ENCODE data around the gene SLC39A8. TPM values are rescaled to one million over a fixed set of nuclear protein-coding genes. Genes with fewer than 3 reads are reported as not detected.
"Not testable (repeated sequence)": the region's sequence is repeated elsewhere in the genome, so short reads cannot be mapped to it uniquely, and the experiment has no call there.

SLC39A8 gene
- total RNA-seq, 2 donors from 2014 or later = 56.4 to 86.3 TPM

- H3K9me3 Mint-ChIP-seq = no peaks in the 10 kb centered on the region
- no peak overlapping the region for H3K4me3 Mint-ChIP-seq
- H3K4me1 Mint-ChIP-seq = no peaks in the 10 kb centered on the region
- H3K36me3 Mint-ChIP-seq (ENCODE audit: low read depth) = peaks cover 84% of the 10 kb centered on the region
- no peaks in the 10 kb centered on the region for H3K27me3 Mint-ChIP-seq
- H3K27ac Mint-ChIP-seq = peak overlapping the region; percentile 39
- no peak for ATAC-seq (replicated peaks)
Observed at GRCh38 chr4:102301167-102301566, 44.1 kb downstream of the SLC39A8 start.

DNA sequence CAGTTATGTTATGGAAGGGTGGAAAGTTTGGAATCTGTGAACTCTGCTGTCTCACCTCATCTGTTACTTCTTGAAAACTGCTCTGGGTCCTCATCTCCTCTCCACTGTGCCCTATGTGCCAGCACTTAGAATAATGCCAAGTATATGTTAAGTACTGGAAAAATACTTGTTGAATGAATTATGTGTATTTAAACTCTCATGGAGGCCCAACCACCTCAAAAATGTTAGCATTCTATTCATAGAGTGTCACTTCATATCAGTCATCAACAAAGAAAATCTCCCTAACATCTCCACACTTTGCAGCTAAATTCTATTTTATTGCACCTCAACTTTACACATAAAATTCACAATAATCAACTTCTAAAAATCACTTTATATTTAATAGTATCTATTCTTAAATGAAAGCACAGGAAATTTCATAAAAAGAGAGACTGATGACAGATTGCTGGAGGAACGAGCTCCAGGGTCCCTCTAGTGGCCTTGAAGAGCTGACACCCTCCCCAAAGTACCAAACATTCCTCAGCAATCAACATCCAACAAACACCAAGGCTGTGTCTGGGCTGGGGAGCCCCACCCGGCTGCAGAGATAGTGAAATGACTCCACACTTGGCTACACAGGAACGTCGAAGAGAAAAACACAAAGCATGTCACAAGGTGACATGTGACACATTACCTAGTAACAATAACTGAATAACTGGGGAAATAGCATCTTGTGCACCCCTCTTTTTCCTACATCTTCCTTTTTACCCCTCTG lies 45.8 kb downstream of the SLC39A8 start:
- Mint-ChIP-seq H3K36me3 (ENCODE audit: low read depth) (peaks cover 79% of the 10 kb centered on the region), H3K27ac (no peak overlapping the region), H3K27me3 (no peaks in the 10 kb centered on the region), H3K9me3 (no peaks in the 10 kb centered on the region), H3K4me1 (no peaks in the 10 kb centered on the region), H3K4me3 (no peak overlapping the region)
- ATAC-seq (replicated peaks) = peak; percentile 61

- H3K27me3 Mint-ChIP-seq = no peaks in the 10 kb centered on the region
- no peak for ATAC-seq (replicated peaks)
- no peaks in the 10 kb centered on the region for H3K4me1 Mint-ChIP-seq
- H3K9me3 Mint-ChIP-seq = no peaks in the 10 kb centered on the region
- H3K36me3 Mint-ChIP-seq (ENCODE audit: low read depth) = peaks cover 79% of the 10 kb centered on the region
- H3K4me3 Mint-ChIP-seq = no peak overlapping the region
- no peak overlapping the region for H3K27ac Mint-ChIP-seq
Observed at GRCh38 chr4:102298716-102299115, 46.6 kb downstream of the SLC39A8 start.

- H3K9me3 Mint-ChIP-seq = no peaks in the 10 kb centered on the region
- peaks cover 4% of the 10 kb centered on the region for H3K4me1 Mint-ChIP-seq
- no peak overlapping the region for H3K27ac Mint-ChIP-seq
- no peak for ATAC-seq (replicated peaks)
- H3K4me3 Mint-ChIP-seq = no peak overlapping the region
- peaks cover 81% of the 10 kb centered on the region for H3K36me3 Mint-ChIP-seq (ENCODE audit: low read depth)
- no peaks in the 10 kb centered on the region for H3K27me3 Mint-ChIP-seq
Observed at GRCh38 chr4:102295153-102295862, 50.0 kb downstream of the SLC39A8 start.

- ATAC-seq (replicated peaks) = no peak
- no peak overlapping the region for H3K4me3 Mint-ChIP-seq
- H3K27me3 Mint-ChIP-seq = no peaks in the 10 kb centered on the region
- H3K4me1 Mint-ChIP-seq = peaks cover 4% of the 10 kb centered on the region
- no peak overlapping the region for H3K27ac Mint-ChIP-seq
- peaks cover 50% of the 10 kb centered on the region for H3K36me3 Mint-ChIP-seq (ENCODE audit: low read depth)
- no peaks in the 10 kb centered on the region for H3K9me3 Mint-ChIP-seq
Observed at GRCh38 chr4:102288497-102288896, 56.8 kb downstream of the SLC39A8 start.

- H3K9me3 Mint-ChIP-seq = no peaks in the 10 kb centered on the region
- no peak overlapping the region for H3K4me3 Mint-ChIP-seq
- H3K27ac Mint-ChIP-seq = no peak overlapping the region
- no peaks in the 10 kb centered on the region for H3K27me3 Mint-ChIP-seq
- peaks cover 38% of the 10 kb centered on the region for H3K36me3 Mint-ChIP-seq (ENCODE audit: low read depth)
- H3K4me1 Mint-ChIP-seq = peaks cover 6% of the 10 kb centered on the region
- no peak for ATAC-seq (replicated peaks)
Observed at GRCh38 chr4:102285831-102286230, 59.5 kb downstream of the SLC39A8 start.

DNA sequence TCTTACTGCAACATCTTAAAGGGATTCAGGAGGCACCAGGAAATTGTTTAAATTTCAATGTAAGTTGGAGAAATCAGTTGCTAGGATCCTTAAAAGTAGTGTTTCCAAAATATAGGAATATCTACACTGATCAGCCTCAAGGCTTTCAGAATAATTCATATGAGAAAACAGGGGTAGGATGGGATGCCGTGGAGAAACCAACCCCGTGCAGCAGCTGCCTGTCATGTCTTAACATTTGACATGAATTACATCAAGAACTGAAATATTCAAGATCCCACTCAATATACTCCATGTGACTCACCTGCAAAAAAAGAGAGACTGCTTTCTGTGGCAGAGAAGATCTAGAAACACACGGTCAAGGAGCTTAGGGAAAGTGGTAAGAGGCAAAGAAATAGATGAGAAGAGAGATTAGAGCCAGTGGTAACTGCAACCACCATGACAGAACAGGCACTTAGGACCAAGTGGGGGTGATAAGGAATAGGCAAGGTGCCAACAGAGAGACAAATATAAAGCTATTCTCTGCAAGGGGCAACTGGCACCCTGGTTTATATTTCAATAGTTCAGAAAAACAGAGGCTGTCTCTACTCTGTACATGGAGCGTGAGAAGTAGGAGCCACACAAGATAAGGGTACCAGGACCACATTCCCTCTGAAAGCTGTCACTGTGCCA lies 64.0 kb downstream of the SLC39A8 start:
- Mint-ChIP-seq H3K27ac (no peak overlapping the region), H3K4me3 (no peak overlapping the region), H3K4me1 (peaks cover 5% of the 10 kb centered on the region), H3K36me3 (ENCODE audit: low read depth) (peaks cover 33% of the 10 kb centered on the region), H3K27me3 (no peaks in the 10 kb centered on the region), H3K9me3 (no peaks in the 10 kb centered on the region)
- no peak for ATAC-seq (replicated peaks)

DNA sequence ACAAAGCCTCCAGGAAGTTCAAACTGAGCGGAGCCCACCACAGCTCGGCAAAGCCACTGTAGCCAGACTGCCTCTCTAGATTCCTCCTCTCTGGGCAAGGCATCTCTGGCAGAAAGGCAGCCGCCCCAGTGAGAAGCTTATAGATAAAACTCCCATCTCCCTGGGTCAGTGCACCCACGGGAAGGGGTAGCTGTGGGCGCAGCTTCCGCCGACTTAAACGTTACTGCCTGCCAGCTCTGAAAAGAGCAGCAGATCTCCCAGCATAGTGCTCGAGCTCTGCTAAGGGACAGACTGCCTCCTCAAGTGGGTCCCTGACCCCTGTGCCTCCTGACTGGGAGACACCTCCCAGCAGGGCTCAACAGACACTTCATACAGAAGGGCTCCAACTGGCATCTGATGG lies 72.0 kb downstream of the SLC39A8 start:
- H3K4me1 Mint-ChIP-seq; H3K9me3 Mint-ChIP-seq; H3K4me3 Mint-ChIP-seq; ATAC-seq (replicated peaks); H3K27ac Mint-ChIP-seq; H3K27me3 Mint-ChIP-seq: not testable (repeated sequence)
- peaks cover 32% of the 10 kb centered on the region for H3K36me3 Mint-ChIP-seq (ENCODE audit: low read depth)

DNA sequence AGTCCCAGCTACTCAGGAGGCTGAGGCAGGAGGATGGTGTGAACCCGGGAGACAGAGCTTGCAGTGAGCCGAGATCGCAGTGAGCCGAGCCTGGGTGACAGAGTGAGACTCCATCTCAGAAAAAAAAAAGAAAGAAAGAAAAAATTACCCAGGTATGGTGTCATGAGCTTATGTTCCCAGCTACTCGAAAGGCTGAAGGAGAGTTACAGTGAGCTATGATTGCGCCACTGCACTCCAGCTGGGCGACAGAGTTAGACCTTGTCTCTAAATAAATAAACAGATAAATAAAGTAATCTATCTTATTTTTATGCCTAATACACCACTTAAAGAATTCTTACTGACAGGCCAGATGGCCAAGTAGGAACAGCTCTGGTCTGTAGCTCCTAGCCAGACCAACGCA lies 73.0 kb downstream of the SLC39A8 start:
- Mint-ChIP-seq H3K4me1 (peaks cover 7% of the 10 kb centered on the region), H3K4me3 (no peak overlapping the region), H3K9me3 (no peaks in the 10 kb centered on the region), H3K27me3 (no peaks in the 10 kb centered on the region), H3K36me3 (ENCODE audit: low read depth) (peaks cover 42% of the 10 kb centered on the region), H3K27ac (no peak overlapping the region)
- ATAC-seq (replicated peaks) = no peak

DNA sequence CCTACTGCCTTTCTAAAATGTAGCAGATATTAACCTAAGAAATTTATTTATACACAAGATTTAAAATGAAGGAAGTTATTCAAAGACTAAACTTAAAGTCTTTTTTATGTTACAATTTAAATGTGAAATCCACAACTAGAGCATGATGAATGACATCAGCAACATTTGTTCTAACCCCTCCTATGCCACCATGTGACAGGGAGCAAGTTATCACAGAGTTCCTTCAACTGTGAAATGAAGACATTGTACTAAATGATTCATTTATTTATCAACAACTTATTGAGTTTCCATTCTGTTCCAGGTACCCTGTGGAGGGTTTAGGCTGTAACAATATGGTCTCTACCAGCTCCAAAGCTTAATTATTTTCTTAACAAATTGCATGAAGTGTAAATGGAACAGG lies 76.9 kb downstream of the SLC39A8 start:
- H3K4me3 Mint-ChIP-seq = no peak overlapping the region
- peaks cover 56% of the 10 kb centered on the region for H3K36me3 Mint-ChIP-seq (ENCODE audit: low read depth)
- no peaks in the 10 kb centered on the region for H3K27me3 Mint-ChIP-seq
- H3K4me1 Mint-ChIP-seq = peaks cover 4% of the 10 kb centered on the region
- H3K27ac Mint-ChIP-seq = no peak overlapping the region
- no peak for ATAC-seq (replicated peaks)
- H3K9me3 Mint-ChIP-seq = no peaks in the 10 kb centered on the region

DNA sequence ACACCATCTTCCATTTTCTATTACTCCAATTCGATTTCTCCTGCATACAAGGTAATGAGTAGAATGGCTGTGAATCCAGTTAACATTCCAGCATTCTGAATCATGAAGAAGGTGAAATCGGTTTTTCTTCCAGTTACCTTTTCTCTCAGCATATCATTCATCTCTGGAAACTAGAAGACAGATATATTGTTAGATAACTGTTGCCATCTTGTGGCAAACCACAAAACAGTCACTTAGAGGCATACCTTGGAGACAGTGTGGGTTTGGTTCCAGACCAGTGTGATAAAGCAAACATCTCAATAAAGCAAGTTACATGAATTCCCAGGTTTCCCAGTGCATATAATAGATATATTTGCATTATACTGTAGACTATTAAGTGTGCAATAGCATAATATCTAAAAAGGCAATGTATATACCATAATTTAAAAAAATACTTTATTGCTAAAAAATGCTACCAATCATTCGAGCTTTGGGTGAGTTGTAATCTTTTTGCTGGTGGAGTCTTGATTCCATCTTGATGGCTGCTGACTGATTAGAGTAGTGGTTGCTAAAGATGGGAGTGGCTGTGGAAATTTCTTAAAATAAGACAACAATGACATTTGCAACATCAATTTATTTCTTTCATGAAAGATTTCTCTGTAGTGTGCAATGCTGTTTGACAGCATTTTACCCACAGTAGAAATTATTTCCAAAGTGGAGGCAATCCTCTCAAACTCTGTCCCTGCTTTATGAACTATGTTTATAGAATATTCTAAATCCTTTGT lies 82.1 kb downstream of the SLC39A8 start:
- H3K36me3 Mint-ChIP-seq (ENCODE audit: low read depth) = peaks cover 47% of the 10 kb centered on the region
- H3K27me3 Mint-ChIP-seq = no peaks in the 10 kb centered on the region
- H3K9me3 Mint-ChIP-seq = no peaks in the 10 kb centered on the region
- H3K4me3 Mint-ChIP-seq = no peak overlapping the region
- H3K27ac Mint-ChIP-seq = no peak overlapping the region
- peak; percentile 94 for ATAC-seq (replicated peaks)
- peaks cover 5% of the 10 kb centered on the region for H3K4me1 Mint-ChIP-seq

DNA sequence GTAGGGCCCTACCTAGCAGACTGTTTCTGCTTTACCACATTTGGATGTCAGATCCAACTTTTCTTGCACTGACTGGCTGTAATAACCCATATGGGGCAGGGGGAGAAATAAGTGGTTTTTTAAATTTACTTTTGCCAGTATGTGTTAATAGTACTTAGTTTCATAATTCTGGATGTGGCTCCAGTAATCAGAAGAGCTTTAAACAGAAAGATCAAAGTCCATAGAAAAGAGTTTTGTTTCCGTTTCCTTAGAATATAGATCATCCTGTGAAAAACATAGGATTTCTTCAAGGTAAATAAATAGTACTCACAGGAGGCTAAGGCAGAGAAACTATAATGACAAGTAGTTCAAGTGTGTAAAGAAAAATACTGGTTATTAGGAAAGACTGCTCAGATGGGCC lies 85.6 kb downstream of the SLC39A8 start:
- Mint-ChIP-seq H3K9me3 (no peaks in the 10 kb centered on the region), H3K27me3 (no peaks in the 10 kb centered on the region), H3K36me3 (ENCODE audit: low read depth) (peaks cover 19% of the 10 kb centered on the region), H3K4me3 (no peak overlapping the region), H3K4me1 (peaks cover 10% of the 10 kb centered on the region), H3K27ac (no peak overlapping the region)
- no peak for ATAC-seq (replicated peaks)

GRCh38 chr4:102259081-102259480 lies 86.2 kb downstream of the SLC39A8 start:
- ATAC-seq (replicated peaks) = no peak
- H3K36me3 Mint-ChIP-seq (ENCODE audit: low read depth) = peaks cover 18% of the 10 kb centered on the region
- peaks cover 10% of the 10 kb centered on the region for H3K4me1 Mint-ChIP-seq
- H3K27ac Mint-ChIP-seq = no peak overlapping the region
- H3K9me3 Mint-ChIP-seq = no peaks in the 10 kb centered on the region
- H3K4me3 Mint-ChIP-seq = no peak overlapping the region
- no peaks in the 10 kb centered on the region for H3K27me3 Mint-ChIP-seq

GRCh38 chr4:102256321-102256720 lies 89.0 kb downstream of the SLC39A8 start:
- Mint-ChIP-seq H3K4me3 (no peak overlapping the region), H3K9me3 (no peaks in the 10 kb centered on the region), H3K36me3 (ENCODE audit: low read depth) (no peaks in the 10 kb centered on the region), H3K4me1 (peaks cover 5% of the 10 kb centered on the region), H3K27ac (no peak overlapping the region), H3K27me3 (no peaks in the 10 kb centered on the region)
- ATAC-seq (replicated peaks) = no peak

Measured in activated T-helper 17 cell treated with anti-CD3 and anti-CD28 coated beads, Interleukin-2, amount 50 U/mL, for 72 hours (primary cell).